HuH-7 (cell line): ENCODE data around the gene SAPCD2.
A peak's percentile ranks its signal among the peaks of the same experiment; 100 is the strongest.

Experiments
- DNase-seq: peaks from one replicate; pipeline ENCODE4 v3.0.0; 2011; ENCODE audit warnings: low spot score

Gene SAPCD2

DNA sequence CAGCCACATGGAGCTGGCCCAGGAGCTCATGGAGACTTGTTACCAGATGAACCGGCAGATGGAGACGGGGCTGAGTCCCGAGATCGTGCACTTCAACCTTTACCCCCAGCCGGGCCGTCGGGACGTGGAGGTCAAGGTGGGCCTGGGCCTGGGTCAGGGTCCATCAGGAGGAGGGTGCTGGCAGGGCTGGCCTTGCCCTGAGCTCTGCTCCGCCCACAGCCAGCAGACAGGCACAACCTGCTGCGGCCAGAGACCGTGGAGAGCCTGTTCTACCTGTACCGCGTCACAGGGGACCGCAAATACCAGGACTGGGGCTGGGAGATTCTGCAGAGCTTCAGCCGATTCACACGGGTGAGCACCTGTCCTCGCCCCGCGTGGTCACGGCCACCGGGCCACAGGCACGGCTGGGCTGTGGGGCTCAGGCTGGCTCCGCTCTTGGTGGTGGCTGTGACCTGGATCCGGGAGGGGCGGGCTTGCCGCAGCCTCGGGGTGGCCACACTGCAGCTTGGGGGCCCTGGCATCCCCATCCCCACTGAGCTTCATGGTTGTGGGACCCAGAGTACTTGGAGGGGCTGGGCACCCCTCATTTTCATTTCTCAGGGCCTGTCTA is 37.1 kb upstream of the SAPCD2 start:
- no peak for DNase-seq

DNA sequence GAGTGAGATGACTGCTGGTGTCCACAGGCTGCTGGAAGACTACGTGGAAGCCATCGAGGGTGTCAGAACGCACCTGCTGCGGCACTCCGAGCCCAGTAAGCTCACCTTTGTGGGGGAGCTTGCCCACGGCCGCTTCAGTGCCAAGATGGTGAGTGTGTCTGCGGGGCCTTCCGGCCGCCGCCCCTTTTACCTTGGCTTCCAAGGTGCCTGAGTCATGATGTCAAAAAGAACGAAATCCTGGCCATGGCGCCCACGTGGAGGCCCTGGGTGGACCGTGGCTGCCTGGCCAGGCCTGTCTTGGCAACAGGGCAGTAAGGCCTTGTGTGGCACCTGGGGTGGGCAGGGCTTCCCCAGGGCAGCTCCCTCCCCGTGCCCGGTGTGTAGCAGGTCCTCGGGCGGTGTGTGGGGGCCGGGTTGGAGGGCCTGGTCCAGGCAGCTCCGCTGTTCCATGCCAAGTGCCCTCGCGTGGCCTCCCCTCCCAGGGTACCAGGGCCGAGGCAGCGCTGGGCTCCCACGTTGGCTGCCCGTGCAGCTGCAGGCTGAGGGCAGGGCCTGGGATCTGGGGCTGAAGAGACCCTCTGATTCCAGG is 36.4 kb upstream of the SAPCD2 start:
- DNase-seq, result no peak

DNA sequence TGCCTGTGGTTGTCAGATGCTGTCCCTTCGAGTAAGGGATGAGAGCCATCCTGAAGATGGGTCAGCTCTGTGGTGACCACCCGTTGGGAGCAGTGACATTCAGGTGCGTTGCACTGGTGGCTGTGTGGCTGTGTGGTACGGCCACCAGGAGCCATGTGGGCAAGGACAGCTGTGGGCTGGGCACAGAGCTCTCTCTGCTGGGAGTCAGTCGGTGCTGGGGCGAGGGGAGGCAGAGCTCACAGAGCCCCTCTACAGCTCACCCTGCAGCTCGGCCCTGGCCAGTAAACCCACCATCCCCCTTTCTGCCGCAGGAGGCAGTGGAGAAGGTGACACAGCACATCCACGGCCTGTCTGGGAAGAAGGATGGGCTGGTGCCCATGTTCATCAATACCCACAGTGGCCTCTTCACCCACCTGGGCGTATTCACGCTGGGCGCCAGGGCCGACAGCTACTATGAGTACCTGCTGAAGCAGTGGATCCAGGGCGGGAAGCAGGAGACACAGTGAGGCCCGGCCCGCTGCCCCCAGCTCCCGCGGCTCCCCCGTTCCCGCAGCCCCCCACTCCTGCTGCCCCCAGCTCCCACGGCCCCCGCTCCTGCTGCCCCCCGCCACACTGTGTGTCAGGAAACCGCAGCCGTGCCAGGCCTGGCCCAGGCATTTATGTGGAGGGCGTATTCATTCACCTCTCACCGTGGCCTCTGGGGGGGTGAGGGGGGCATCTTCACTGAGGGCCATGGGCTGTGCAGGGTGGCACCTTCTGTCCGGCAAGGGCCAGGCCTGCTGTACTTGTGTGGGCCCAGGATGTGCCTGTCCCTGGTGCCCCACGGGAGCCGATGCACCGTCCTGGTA is 35.7 kb upstream of the SAPCD2 start:
- no peak for DNase-seq

DNA sequence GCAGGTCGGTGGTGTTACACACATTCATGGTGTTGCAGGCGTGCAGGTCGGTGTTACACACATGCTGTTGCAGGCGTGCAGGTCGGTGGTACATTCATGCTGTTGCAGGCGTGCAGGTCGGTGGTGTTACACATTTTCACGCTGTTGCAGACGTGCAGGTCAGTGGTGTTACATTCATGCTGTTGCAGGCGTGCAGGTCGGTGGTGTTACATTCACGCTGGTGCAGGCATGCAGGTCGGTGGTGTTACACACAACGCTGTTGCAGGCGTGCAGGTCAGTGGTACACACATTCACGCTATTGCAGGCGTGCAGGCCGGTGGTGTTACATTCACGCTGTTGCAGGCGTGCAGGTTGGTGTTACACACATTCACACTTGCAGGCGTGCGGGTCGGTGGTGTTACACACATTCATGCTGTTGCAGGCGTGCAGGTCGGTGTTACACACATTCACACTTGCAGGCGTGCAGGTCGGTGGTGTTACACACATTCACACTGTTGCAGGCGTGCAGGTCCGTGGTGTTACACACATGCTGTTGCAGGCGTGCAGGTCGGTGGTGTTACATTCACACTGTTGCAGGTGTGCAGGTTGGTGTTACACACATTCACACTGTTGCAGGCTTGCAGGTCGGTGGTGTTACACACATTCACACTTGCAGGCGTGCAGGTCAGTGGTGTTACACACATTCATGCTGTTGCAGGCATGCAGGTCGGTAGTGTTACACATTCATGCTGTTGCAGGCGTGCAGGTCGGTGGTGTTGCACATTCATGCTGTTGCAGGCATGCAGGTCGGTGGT is 33.0 kb upstream of the SAPCD2 start:
- DNase-seq, result no peak

DNA sequence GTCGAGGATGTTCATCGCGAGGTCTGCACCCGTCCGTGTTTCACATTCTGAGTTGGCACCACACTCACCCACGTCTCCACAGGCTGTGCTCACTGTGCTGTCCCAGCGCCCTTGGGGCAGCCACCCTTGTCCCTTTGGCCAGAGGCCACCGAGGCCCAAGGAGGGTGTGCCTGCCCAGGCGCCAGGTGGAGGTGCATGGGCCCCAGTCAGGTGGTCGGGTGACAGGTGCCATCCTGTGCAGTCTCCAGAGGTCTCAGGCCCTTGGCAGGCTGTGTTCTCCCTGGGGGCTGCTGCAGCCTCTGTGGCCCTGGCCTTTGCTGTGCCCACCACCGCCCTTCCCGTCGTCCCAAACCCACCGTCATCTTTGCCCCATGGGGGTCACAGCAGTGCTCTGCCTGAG is 28.9 kb upstream of the SAPCD2 start:
- no peak for DNase-seq

DNA sequence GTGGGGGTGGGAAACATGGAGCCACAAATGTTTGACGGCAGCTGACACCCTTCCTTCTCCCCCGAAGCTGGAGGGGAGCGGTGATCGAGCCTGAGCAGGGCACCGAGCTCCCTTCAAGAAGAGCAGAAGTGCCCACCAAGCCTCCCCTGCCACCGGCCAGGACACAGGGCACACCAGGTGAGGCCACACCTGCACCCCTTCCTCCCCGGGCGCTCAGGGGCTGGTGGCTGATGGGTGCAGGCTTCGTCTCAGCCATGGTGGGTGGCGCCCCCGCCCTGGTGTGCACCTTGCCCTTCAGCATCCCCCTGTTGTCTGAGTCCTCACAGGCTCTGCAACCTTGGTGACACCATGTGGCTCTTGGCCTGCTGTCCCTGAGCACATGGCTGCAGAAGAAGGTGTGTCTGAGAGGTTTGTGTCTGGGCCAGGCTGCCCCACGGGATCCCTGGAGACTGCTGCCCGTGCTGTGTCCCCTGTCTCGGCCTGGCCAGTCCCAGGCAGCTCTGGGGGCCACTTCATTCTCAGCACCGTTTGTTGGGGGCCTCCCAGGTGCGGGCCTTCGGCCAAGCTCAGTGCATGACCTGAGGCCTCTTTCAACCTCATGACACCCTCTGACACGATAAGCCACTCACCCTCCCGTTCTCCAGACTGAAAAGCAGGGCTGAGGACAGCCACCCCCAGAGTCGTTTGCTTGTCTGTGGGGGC is 27.6 kb upstream of the SAPCD2 start:
- DNase-seq, result no peak

DNA sequence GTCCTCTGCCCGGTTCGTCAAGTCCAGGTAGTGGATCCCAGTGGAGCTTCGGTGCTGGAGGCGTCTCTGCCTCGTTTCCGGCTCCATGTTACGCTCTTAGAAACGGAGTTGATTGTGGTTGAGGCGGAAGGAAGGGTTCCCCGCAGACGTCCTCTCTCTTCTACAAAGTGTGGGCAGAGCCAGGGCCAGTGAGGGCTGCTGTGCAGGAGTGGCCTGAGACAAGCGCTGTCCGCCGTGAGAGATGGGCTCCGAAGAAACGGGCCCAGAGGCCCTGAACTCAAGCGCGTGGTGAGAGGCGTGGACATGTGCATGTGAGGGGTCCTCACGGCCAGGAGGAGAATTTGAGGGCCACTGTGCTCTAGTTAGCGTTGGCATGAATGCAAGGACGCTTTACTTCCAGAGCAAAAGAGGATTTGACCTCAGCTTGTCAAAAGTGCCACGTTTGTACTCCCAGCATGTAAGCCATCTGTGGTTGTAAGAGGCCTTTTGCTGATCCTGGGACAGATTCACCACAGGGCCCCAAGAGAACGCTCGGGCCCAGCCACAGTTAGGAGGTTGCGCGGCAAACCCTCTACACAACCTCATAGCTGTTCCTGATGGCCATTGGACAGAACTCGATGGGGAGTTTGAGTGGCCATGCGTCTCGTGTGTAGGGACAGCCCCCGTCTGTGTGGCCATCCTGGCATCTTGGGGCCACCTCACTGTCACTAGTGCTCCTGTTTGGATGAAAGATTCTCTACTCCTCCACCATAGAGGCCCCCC is 26.6 kb upstream of the SAPCD2 start:
- no peak for DNase-seq

DNA sequence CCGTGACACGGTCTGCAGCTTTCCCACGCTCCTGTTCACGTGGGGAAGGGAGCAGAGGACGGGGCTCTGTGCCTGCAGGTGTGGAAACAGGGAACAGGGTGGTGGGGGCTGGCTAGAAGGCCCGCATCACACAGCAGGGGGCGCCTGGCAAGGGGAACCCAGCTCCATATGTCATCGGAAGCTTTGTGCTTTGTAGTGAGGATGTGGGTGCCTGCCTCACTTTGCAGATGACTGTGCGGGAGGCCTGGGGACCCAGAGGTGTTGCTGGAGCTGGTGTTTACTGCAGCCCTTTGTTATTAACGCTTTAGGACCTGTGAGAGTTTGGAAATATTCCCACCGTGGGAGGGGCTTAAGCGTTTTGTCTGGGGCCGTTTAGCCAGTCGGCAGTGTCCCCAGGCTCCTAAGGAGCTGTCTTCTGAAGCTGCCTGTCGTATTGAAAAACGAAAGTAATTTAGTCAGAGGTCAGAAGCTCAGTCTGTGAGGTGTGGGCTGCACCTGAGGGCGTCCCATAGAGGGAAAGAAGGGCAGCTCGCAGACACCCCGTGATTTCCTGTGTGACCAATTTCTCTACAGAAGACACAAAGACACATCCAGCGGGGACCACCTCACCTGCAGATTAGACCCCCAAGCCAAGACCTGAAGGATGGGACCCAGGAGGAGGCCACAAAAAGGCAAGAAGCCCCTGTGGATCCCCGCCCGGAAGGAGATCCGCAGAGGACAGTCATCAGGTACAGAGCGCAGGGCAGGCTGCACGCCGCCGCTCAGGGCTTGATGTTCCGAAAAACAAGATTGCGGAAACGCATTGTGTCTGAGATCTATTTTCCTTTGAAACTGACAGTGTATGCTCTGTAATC is 25.5 kb upstream of the SAPCD2 start:
- DNase-seq, result no peak

DNA sequence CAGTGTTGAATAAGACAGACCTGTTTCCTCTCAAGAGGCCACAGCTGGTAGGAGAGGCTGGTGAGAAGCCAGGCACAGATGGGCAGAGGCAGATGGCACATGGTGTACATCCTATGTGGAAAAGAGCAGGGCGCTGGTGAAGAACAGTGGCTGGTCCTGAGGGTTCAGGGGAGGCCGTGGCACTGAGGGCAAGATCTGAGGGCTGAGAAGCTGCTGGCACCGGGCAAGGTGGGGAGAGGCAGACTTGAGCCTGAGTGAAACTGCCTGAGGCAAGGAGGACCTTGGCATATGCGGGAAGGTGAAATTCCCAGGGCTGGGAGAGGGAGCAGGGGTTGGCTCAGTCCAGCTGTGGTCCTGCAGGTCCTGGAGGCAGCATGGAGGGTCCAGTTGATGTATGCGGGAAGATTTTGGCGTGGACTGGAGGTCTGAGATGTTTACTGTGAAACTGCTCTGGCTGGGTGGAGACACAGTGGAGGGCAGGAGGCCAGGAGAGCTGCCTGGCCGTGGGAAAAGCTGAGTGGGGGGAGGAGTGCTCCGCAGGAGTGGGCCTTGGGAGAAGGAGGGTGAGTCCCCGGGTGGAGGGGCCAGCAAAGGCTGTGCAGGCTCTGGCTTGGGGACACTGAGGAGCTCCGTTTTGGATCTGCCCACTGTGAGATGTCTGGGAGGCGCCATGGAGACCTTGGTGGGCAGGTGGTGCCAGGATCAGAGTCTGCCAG is 19.0 kb upstream of the SAPCD2 start:
- DNase-seq, result no peak

DNA sequence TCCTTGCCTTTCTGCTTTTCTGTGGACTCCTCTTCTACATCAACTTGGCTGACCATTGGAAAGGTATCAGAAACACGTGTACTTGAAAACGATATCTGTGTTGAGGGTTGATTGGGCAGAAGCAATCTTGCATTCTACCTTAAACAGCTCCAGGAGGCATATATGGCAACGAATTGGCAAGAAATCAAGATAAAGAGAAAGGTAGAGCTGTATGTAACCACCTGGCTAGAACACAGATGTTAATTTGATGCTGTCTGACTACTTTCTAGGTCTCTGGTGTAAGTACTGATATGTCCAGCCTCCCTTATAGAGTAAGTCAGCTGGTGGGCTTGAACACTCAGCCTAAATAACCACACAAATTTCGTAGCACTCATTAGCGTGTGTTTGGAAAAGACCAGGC is 17.8 kb upstream of the SAPCD2 start:
- DNase-seq, result no peak

DNA sequence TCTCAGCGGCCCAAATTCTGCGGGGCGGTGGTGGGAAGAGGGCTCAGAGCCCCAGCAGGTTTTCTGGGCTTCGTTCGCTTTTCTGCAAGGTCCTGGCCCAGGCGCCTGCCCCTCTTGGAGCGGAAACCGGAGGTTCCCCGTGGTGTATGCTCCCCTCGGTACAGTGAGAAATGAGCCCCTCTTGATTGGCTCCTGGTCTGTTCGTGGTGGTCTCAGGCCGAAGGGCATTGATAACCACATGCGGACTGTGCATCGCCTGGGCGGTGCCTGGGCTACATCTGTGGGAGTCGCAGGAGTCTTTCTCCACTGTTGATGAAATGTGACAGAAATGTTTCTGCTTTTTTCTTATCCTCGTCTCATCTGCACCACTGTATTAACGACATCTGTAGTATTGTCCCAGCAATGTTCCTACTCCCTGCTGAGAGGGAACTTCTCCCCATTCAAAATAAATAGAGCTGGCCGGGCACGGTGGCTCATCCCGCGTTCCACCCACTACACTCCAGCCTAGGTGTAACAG is 17.1 kb upstream of the SAPCD2 start:
- DNase-seq, result no peak

DNA sequence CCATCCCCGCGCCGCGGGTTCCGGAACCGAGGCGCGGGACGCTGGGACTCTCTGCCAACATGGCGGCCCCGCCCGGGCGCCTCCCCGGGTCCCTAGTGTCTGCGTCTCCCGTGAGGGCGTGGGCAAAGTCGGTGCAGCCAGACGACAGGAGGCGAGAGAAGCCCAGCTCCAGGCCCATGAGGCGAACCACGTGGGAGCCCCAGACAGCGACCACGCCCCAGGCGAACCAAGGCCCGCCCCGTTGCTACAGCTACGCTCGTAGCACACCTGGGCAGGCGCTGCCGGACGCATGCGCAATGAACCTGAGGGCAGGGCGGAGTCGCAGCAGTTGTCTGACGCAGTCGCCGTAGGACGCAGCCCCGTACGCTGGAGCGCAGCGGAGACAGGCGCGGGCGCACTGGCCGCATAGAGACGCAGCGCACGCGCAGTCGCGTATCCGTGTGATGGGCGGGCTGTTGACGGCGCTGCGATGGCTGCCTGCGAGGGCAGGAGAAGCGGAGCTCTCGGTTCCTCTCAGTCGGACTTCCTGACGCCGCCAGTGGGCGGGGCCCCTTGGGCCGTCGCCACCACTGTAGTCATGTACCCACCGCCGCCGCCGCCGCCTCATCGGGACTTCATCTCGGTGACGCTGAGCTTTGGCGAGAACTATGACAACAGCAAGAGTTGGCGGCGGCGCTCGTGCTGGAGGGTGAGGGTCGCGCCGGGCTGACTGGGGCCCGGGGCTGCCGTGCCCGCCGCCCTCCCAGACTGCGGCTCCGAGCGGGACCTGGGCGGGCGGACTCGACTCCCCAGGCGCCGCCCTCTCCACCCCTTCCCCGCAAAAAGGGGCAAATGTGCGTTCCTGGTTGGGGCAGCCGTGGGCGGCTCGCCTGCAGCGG is 16.4 kb upstream of the SAPCD2 start, which contains the start of gene MAN1B1:
MAN1B1 (plus strand) TSS at position 455 of the 878 bp plus-strand sequence; CDS start at position 470, 15 bp downstream.
- DNase-seq, result peak; percentile 99

DNA sequence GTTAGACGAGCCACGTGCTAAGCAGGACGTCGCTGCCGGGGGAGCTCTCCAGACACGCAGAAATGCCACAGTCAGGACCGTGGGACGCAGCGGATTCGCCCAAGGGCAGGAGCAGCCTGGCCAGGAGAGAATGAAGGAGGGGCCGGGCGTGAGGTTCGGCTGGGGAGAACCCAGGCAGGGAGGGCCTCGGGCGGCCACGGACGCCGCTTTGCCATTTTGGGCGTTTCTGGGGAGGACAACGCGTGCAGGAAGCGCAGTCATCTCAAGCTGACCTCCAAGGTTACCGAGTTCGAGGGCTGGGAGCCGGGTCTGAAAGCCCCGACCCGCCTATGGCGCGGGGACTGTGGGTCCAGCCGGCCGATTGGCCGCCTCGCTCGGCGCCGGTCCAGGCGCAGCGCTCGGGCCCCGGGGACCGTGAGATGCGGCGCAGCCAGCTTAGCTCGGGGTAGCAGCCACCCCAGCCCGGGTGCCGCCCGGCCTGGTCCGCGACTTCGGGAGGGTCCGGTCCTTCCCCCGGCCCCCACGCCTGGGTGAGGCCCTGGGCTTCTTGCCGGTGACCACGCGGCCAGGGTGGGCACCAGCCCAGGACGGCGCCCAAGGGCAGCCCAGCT is 15.7 kb upstream of the SAPCD2 start:
- DNase-seq, result peak; percentile 43

DNA sequence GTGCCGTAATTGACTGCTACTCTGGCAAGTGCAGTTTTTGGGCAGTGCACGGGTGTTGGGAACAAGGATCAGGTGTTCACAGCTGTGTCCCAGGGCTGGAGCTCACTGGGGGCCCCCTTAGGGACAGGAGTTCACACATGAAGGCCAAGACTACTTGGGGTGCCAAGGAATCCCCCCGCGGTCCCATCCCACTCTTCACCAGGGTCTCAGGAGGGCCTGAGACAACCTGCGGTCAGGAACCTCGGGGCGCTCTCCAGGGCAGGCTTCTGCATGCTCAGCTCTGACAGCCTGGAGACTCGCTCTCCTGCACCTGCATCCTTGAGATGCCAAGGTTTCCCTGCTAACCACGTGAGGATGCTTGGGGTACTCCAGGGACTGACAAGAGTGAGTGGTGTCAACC is 14.2 kb upstream of the SAPCD2 start:
- DNase-seq, result no peak

DNA sequence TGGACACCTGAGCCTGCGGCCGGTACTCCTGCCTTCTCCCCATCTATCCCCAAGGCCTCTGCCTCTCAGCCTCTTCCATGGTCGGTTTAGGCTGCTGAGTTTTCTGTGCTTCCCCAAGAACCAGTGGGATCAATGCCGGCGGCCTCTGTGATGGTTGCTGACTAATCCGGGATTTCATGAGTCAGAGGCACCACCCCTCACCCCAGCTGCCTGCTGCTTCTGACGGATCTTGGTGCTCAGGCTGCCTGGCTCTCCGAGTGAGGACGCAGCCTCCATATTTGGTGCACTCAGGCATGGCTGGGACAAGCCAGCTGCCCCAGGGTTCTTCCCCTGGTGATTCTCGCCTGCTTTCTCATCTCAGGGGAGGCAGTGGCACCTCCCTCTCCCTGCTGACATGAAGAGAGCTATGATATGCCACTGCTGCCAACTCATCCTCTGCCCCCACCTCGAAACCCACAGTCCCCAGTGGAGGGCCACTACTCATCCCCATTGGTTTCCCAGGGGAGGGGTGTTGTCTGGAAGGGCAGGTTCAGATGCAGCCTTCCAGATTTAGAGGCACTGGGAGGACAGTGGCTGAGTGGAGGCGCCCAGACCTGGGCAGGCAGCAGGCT is 13.1 kb upstream of the SAPCD2 start:
- no peak for DNase-seq

DNA sequence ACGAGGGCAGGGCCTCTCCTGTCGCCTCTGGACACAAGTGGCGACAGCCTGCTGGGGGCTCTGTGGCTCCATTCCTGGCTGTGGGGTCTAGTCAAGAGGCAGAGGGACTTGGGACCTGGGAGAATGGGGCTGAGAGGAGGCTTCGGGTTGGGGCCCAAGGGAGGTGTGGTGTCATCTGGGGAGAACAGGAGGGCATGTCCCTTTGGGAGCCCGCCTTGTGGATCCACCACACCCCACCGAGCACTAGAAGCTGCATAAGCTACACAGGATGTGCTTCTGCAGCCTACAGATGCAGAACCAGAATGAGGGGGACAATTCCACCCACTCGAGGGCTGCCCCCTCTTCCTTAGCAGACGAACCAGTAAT is 12.6 kb upstream of the SAPCD2 start:
- DNase-seq, result no peak

DNA sequence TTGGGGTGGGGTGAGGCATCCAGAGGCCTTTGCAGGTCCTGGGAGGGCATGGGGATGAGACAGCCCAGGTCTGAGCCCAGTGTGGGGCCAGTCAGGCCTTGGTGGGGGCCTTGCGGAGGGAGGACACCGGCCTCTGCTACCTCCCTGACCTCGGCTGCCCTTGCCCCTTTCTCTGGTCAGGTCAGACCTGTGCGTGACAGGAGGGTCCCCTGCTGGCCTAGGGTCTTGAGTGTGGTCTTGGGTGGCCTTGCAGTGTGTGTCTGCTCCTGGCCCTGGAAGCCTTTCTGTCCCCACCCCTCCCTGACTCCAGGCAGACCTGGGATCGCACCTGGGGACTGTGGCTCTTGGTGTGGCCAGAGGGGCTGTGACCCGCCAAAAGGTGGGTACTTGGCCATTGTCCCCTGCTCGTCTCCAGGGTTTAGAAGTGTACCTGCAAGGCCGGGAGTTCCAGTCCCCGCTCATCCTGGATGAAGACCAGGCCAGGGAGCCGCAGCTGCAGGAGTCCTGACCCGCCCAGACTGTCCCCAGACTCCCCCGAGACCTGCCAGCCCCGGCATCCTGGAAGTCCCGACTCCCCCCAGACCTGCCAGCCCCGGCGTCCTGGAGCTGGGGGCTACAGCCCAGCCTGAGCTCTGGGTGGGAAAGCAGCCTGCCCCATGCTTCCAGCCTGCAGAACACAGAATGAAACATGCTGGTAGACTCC is 12.0 kb upstream of the SAPCD2 start:
- DNase-seq, result no peak
